ENCODE data around the gene SULT1C3.
"Not testable (repeated sequence)": the region's sequence is repeated elsewhere in the genome, so short reads cannot be mapped to it uniquely, and the experiment has no call there.

The SULT1C3 gene

GRCh38 chr2:108253106-108253505 lies 13.3 kb downstream of the SULT1C3 start:
- no peak for DNase-seq

- DNase-seq, result no peak
These were observed 18.1 kb downstream of the SULT1C3 start for GRCh38 chr2:108257757-108258331.

GRCh38 chr2:108260773-108261172 lies 21.0 kb downstream of the SULT1C3 start:
- DNase-seq, result no peak

GRCh38 chr2:108262036-108262435 lies 22.3 kb downstream of the SULT1C3 start:
- DNase-seq, result no peak

- DNase-seq, result no peak
These were observed 23.6 kb downstream of the SULT1C3 start for GRCh38 chr2:108263401-108263800.

- no peak for DNase-seq
These were observed 26.4 kb downstream of the SULT1C3 start for GRCh38 chr2:108266218-108266617.

GRCh38 chr2:108267101-108267500 lies 27.3 kb downstream of the SULT1C3 start:
- DNase-seq, result no peak

- no peak for DNase-seq
These were observed 28.2 kb downstream of the SULT1C3 start for GRCh38 chr2:108268001-108268400.

- DNase-seq, result no peak
These were observed 30.6 kb downstream of the SULT1C3 start for GRCh38 chr2:108270346-108270745.

- DNase-seq, result no peak
These were observed 31.2 kb downstream of the SULT1C3 start for GRCh38 chr2:108270768-108271506.

GRCh38 chr2:108271691-108272253 lies 32.0 kb downstream of the SULT1C3 start:
- no peak for DNase-seq

GRCh38 chr2:108278631-108279030 lies 38.9 kb downstream of the SULT1C3 start:
- DNase-seq, result no peak

GRCh38 chr2:108279468-108279867 lies 39.7 kb downstream of the SULT1C3 start:
- no peak for DNase-seq

GRCh38 chr2:108280466-108280865 lies 40.7 kb downstream of the SULT1C3 start:
- no peak for DNase-seq

GRCh38 chr2:108284566-108284965 lies 44.8 kb downstream of the SULT1C3 start:
- not testable (repeated sequence) for DNase-seq

GRCh38 chr2:108285616-108286015 lies 45.8 kb downstream of the SULT1C3 start:
- DNase-seq, result no peak

- no peak for DNase-seq
These were observed 47.4 kb downstream of the SULT1C3 start for GRCh38 chr2:108287169-108287568.

- peak; percentile 49 for DNase-seq
These were observed 48.9 kb downstream of the SULT1C3 start, which contains the start of gene SULT1C2 for GRCh38 chr2:108288534-108289106. TSS of gene SULT1C2 (plus strand) at chr2:108288895. CDS start at chr2:108293668, 4,773 bp downstream.

- no peak for DNase-seq
These were observed 54.1 kb downstream of the SULT1C3 start for GRCh38 chr2:108293850-108294249.

- DNase-seq, result no peak
These were observed 57.8 kb downstream of the SULT1C3 start for GRCh38 chr2:108297436-108298141.

GRCh38 chr2:108301558-108301957 lies 61.8 kb downstream of the SULT1C3 start:
- DNase-seq, result no peak

GRCh38 chr2:108304975-108305374 lies 65.2 kb downstream of the SULT1C3 start:
- DNase-seq, result no peak

- DNase-seq, result no peak
These were observed 66.1 kb downstream of the SULT1C3 start for GRCh38 chr2:108305901-108306300.
